UCSD-AML1 (cell line): ENCODE results near the gene DACT2.
"Not testable (repeated sequence)": the region's sequence is repeated elsewhere in the genome, so short reads cannot be mapped to it uniquely, and the experiment has no call there.

Source experiments
- DNase-seq: peaks from one replicate; lab custom pipeline; 2025; ENCODE audit not compliant: unreplicated experiment; lab: John Stamatoyannopoulos, UW

The DACT2 gene

DNA sequence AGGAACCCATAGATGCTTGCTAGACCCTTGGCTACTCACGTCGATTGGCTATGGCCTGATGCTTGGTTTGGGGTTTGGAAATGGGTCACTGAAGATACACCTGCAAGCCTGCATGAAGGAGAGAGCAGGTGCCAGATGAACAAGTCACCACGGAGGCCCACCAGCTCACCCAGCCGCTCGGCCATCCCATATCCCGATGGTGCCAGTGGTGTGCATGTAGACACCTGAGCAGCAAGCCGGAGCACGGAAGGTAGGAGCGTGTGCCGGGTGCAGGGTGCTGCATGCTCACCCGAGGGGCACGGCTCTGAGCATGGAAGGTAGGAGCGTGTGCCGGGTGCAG is 35.9 kb downstream of the DACT2 start:
- DNase-seq, result no peak

- DNase-seq, result no peak
Measured at GRCh38 chr6:168282985-168283685, 36.4 kb downstream of the DACT2 start.

DNA sequence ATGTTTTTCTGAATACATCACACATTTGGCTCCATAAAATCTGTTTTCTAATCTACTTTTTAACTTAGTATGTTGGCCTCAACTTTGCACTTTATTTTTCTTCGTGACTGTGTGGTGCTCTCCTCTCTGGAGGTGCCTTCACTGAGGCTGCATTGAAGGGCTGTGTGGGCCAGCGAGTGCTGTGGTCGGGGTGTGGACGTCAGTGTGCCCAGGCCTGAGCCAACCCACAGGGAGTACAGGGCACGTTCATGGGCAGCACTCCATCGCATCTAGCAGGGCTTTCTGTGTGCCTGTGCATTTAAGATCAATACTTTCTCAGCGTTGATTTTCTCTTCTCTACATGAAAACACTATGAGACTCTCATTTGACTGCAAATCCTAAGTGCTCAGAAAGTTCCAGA is 37.8 kb downstream of the DACT2 start:
- DNase-seq, result no peak

- not testable (repeated sequence) for DNase-seq
Measured at GRCh38 chr6:168281314-168281713, 38.3 kb downstream of the DACT2 start.

- no peak for DNase-seq
Measured at GRCh38 chr6:168280899-168281245, 38.7 kb downstream of the DACT2 start.

- no peak for DNase-seq
Measured at GRCh38 chr6:168280020-168280898, 39.3 kb downstream of the DACT2 start.

- DNase-seq, result no peak
Measured at GRCh38 chr6:168279403-168279935, 40.1 kb downstream of the DACT2 start.

GRCh38 chr6:168278904-168279303 is 40.7 kb downstream of the DACT2 start:
- DNase-seq, result no peak

GRCh38 chr6:168277274-168277669 is 42.3 kb downstream of the DACT2 start:
- DNase-seq, result no peak

DNA sequence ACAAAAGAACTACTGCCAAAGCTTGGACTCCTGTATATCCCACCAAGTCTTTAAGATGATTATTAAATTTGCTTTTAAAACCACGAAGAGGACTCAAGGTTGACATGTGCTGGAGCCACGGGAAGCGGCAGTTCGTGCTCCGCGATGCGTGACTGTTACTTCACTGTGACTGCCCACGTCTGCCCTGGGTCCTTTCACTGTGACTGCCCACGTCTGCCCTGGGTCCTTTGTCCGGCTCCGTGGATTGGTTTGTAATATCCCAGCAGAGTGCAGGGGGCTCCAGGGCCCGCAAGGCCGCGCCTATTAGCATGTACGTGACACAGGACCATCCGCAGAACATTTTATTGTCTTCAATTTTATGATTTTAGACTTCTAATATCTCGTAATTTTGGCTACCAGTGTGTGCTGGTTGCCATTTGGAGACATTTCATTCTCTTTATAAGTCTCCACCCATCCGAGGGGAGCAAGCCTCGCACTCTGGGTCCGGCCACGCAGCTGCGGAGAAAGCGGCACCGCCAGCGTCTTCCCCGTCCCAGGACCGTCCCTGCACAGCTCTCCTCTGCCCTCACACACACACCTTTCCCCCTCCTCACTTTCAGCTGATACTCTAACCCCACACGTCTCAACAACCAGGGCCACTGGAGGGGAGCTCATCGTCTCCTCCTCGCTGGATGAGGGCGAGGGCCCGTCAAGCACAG is 42.9 kb downstream of the DACT2 start:
- no peak for DNase-seq

GRCh38 chr6:168275168-168275567 is 44.4 kb downstream of the DACT2 start:
- no peak for DNase-seq

DNA sequence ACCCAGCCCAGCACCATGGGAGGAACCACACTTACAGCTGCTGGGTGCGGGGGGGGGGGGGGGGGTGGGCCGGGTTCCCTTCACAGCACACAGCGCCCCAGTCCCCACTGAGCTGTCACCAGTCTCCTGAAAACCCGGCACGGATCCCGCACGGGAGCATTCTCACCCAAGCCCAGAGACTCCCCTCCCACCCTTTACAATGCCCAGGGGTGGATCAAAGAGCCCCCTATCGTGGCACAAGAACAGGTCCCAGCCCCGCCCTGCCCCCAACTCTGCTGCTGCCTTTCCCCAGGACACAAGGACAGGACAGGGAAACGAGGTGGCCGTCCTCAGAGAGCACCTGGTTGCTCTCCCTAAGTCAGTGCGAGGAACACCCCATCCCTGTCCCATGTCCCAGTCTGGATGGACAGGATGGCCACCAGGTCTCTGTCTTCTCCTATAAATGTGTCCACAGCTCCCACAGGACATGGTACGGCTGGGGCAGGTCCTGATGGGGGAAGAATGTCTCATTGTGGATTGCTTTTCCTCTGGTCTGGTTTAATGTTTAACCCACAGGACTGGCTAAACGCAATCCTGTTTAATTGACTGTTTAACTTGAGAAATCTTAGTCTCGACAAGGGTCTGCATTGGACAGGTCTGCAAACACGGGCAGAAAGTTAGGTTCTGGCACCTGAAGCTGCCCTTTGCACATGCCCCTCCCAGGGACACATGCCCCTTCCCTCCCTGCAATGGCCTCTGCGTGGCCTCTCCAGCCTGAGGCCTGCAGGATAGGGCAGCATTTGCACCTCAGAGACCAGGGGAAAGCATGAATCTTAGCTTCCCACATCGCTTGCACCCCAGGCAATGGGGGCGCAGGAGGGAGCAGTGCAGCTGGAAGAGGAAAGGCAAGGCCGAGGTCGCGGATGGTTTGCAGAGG is 45.3 kb downstream of the DACT2 start:
- DNase-seq, result no peak

GRCh38 chr6:168273441-168274036 is 46.0 kb downstream of the DACT2 start:
- DNase-seq, result no peak

DNA sequence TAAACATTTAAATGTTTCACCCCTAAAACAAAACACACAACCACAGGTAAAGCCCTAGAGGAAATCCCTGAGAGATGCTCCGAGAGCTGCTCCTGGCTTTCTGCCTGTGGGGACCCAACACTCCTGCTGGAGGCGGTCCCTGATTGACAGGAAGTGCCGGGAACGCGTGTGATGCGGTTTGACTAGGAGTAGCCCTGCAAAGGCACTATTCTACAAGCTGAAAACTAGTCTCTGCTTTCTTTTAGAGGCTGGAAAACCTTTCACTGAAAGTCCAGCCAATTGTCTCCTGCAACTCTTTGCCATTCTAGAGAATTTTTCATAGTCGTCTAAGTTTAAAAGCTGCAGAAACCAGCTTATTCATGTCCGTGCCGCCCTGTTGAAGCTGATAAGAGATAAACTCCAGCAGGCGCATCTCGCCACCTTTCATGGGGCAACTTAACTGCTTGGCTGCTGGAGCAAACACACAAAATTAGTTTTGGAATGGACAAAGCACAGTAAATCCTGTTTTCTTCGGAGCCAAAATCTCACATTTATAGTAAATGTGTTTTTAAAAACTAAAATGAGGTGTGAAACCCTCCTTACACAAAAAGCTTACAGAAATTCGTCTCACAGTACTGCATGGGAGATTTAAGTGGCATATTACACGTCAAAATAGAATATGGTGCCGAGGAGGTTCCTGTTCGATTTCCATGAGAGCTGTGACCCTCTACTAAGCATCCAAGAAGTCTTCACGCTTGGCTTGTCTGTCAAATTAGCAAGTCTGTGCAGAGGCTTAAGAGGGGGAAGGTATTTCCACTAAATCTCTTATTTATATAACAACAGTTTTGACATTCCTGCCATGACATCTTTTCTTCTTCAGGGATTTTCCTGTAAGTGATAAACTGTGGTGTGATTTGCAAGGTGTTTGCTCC is 46.9 kb downstream of the DACT2 start:
- no peak for DNase-seq

DNA sequence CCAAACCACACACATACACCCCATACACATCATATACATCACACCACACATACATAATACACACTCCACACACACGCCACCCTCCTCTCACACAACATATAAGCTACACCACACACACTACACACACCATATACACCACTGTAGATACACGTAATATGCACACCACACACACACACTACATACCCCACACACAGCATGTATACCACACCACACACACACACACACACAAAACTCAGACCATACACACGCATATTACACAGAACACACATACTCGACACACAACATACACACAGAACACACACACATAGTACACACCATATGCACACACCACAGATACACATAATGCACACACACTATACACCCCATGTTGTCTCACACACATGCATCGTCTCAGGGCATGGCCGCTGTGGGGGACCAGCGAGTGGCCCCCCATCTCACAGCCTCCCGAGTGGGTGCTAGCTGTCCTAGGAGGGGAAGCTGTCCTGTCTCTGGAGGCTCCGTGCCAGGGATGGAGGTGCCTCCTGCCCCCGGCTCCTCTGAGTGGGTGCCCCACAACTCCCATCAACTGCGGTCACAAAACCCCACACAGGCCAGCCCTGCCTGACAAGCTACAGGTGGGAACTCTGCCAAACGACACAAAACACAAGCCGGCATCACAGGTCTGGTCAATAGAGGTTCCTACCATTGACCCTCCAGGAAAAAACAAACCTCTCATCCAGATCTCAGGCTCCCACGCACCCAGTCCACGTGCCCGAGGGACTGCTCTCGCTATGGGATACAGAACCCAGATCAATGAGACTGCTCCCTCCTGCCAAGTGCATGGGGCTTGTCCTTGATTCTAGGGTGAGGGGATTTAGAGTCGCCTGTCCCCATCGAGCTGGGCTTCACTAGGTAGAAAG is 49.1 kb downstream of the DACT2 start:
- DNase-seq, result no peak

DNA sequence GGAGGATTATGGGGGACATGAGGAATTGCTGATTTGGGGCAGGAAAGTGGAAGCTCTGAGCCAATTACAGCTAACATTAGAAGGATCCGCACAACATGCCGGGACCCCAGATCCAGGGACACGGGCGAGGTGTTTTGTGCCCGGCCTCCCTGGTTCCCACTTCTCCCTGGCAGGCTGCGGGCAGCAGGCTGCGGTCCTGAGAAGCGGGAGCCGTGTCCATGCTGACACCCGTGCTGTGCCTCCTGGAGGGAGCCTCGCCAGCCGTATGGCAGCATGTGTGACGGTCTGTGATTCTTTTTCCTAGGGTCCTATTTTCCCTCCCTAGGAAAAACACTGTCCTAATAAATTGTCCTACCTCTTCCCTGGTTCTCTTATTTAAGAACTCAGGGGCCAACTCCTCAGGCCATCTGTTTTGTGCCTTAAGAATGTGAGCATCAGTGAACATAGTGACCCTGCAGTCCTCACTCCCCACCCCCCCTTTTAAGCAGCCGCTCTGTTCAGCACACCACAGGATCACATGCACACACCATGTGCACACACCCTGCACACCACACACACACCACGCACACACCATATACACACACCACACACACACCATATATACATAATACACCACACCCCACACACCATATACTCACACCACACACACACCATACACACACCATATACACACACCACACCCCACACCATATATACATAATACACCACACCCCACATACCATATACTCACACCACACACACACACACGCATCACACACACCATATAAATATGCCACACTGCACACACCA is 49.9 kb downstream of the DACT2 start:
- DNase-seq, result no peak

- DNase-seq, result no peak
Measured at GRCh38 chr6:168268755-168269154, 50.8 kb downstream of the DACT2 start.
